ENCODE data around the gene PLEKHF1.

Gene PLEKHF1

DNA sequence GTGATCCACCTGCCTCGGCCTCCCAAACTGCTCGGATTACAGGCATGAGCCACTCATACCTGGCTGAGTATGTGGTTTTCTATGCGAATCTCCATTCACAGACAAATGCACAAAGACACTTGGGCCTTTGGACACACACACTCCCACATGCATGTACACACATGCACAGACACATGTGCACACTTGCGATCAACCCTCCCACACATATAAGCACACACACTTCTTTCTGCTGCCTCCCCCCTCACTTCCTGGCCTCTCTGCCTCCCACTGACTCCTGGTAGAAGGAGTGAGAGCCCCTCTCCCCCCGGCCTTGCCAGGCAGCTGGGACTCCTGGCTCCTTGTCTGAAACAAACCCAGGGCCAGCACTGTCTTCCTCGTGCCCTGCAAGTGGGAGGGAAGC, 29.3 kb upstream of the PLEKHF1 start:
- no peak for DNase-seq

DNA sequence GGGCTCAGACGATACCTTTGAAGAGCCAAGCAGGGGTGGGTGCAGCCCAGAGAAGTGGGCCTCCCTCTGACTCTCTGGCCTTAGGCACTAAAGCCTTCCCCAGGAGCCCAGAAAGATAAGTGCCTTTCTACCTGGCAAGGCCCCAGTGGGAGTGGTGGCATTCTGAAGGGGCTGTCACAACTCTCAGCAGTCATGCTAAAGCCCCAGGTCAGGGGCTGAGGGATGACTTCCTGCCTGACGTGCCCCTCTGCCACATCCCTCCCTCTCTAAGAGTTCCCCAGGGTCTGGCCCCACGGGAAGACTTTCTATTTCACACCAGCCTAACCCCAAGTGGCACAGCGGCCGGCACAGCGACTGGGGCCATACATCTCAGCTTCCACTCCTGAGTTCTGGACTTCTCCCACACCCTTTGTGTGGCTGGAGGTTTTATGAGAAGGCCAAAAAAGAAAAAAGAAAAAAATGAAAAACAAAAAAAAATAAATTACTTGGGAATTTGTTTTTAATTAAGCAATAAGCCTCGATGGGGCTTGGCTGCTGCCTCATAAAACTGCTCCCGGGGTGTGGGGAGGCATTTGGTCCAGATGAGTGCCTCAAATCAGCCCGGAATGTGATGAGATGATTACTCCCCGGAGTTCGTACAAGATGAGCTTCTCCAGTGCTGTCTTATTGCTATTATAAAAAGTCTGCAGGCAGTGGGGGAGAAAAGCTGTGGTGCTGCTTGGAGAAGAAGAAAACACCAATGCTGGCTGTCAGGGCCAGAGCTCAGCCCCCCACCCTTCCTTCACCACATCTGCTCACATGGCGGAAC, 28.5 kb upstream of the PLEKHF1 start:
- DNase-seq: no peak

DNA sequence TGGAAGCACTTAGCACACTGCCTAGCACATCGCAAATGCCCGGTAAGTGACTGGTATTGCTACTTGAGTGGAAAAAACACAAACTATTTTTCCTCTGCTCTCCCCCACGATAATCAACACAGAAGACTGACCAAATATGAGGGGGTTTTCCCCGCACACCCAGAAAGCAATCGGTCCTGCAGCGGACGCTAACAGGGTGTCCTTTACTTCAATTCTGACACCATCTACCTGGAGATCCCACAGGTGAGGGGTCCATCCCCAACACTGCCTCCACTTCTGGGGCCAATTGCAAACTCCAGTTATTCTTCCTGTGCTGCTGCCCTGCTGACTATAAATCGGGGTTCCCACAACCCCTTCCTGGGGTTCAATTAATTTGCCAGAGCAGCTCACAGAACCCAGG, 26.2 kb upstream of the PLEKHF1 start:
- no peak for DNase-seq

GRCh38 chr19:29640231-29640630, 25.0 kb upstream of the PLEKHF1 start:
- no peak for DNase-seq

DNA sequence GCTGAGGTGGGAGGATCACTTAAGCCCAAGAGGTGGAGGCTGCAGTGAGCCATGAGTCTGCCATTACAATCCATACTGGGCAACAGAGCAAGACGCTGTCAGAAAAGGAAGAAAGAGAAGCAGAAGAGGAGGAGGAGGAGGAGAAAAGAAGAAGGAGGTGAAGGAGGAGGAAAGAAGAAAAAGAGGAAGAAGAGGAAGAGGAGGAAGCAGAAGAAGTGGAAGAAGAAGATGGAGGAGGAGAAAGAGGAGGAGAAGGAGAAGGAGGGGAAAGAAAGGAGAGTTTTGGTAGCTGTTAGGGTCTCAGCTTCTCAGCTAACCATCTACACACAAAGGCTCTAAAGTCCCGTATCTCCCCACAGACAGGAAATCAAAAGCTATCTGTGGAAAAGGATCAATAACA, 23.7 kb upstream of the PLEKHF1 start:
- no peak for DNase-seq

DNA sequence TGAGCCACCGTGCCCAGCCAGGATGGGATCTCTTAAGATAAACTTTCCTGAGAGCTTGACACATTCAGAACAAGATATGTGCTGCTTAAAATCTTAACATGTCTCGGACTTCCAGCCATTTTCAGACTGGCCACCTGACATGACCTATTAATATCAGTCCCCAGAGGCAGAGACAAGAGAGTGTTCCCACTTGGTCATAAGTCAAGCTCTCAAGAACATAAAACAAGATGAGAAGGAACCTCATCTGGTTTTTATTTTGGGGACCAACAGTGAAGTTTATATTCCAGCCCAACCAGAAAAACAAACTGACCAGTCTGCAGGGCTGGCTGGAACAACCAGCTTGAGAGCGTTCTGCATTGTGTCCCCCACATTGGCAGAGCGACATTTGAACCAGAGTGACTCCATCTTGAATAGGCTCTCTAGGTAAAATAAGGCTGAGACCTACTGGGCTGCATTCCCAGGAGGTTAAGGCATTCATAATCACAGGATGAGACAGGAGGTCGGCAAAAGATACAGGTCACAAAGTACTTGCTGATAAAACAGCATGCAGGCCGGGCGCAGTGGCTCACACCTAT, 21.8 kb upstream of the PLEKHF1 start:
- no peak for DNase-seq

DNA sequence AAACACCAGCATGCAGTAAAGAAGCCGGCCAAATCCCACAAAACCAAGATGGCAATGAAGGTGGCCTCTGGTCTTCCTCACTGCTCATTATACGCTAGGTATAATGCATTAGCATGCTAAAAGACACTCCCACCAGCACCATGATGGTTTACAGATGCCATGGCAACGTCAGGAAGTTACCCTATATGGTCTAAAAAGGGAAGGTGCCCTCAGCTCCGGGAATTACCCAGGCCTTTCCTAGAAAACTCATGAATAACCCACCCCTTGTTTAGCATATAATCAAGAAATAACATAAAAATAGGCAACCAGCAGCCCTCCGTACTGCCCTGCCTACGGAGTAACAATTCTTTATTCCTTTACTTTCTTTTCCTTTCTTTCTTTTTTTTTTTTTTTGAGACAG, 21.1 kb upstream of the PLEKHF1 start:
- DNase-seq: no peak

GRCh38 chr19:29645491-29645867, 19.8 kb upstream of the PLEKHF1 start:
- no peak for DNase-seq

- DNase-seq: peak in 1 of 2 experiments; percentile 19
Measured at GRCh38 chr19:29645911-29646310, 19.4 kb upstream of the PLEKHF1 start.

DNA sequence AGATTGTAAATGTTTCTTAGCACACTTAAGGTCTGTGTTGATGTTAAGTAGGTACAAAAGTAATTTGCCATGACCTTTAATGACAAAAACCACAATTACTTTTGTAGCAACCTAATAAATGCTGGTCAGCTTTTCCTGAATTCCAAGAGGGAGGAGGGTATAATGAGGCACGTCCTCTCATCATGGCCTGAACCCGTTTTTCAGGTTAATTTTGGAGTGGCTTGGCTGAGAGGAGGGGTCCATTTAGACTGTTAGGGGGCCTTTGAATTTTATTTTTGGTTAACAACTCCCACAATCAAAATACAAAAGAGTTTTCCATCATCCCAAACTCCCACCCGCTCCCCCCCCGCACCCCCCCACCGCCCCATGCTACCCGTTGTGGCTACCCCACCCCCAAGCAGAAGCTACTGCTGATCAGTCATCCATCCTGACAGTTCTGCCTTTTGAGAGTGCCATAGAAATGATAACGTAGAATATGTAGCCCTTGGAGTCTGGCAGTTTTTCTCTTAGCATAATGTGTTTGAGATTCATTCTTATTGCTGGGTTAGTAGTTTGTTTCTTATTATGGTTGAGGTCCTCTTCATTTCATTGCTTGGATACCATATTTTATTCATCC, 14.4 kb upstream of the PLEKHF1 start:
- no peak for DNase-seq

DNA sequence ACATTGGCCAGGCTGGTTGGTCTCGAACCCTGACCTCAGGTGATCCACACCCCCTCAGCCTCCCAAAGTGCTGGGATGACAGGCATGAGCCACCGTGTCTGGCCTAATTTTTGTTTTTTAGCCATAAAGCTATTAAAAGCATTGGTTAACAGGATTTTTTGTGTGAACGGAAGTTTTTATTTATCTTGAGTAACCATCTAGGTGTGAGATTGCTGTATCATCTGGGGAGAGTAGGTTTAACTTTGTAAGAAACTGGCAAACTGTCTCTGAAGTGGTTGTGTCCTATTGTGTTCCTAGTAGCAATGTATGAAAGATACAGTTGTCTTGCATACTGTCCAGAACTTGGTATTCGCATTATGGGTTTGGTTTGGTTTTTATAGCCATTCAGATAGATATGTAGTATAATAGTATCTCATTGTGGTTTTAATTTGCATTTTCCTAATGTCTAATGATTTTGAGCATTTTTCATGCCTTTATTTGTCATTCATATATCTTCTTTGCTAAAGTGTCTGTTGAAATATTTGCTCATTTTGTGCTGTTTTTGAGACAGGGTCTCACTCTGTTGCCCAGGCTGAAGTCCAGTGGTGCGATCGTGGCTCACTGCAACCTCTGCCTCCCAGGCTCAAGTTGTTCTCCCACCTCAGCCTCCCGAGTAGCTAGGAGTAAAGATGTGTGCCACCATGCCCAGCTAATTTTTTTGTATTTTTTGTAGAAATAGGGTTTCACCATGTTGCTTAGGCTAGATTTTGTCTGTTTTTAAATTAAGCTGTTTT, 13.5 kb upstream of the PLEKHF1 start:
- DNase-seq: no peak

GRCh38 chr19:29653398-29653797, 11.9 kb upstream of the PLEKHF1 start:
- no peak for DNase-seq

DNA sequence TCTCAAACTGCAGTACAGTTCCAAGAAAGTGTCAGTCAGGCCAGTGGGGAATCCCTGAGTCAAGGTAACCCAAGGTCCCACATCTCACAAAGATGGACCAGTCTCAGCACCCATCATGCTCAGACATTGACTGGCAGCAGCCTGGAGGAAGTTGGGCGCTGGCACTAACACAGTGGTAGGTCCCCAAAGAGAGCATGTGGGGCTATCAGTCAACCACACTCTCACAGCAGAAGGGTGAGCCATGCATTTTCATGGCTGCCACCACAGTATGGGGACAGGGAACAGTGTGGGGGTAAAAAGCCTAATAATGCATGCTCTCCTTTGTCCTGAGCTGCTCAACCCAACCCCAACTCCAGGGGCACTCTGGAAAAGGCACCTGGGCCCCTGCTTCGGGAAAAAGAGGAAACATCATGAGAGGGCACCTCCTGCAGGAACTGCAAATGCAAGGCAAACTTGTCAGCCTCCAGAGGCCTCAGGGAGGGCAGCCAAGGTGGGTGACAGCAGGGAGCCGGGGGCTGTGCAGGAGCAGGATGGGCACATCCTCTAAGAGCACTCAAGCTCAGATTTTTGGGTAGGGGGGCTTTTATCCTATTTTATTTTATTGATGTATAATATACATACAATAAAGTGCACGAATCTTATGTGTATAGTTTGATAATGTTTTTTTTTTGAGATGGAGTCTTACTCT, 9.5 kb upstream of the PLEKHF1 start:
- no peak for DNase-seq

- no peak for DNase-seq
Measured at GRCh38 chr19:29658221-29658991, 6.9 kb upstream of the PLEKHF1 start.

DNA sequence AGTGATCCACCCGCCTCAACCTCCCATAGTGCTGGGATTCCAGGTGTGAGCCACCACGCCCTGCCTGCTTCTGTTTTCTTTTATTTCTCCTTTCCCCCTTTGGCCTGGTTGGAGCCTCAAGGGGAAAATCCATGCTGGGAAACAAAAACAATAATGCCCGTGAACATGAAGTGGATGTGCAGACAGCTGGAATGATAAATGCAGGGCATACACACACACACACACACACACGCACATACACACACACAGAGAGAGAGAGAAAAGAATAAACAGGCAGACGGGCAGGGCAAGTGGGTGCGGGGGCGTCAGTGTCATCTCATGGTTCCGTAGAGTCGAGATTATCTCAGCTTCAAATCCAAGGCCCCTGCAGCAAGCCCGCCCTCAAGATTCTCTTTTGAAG, 4.4 kb upstream of the PLEKHF1 start:
- peak in 1 of 2 experiments; percentile 64 for DNase-seq

DNA sequence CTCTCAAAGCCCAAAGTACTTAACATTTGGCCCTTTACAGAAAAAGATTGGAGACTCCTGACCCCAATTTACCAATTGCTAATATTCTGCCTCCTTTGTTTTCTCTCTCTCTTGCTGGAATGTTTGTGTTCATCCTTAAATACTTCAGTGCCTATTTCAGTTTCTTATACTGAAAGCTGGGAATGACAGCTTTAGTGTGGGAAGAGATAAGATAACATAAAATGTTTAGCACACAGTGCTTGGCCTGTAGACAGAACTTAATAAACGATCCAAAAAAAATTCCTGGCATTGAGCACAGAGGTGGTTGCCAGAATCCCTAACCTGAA, 3.0 kb upstream of the PLEKHF1 start:
- DNase-seq: no peak

DNA sequence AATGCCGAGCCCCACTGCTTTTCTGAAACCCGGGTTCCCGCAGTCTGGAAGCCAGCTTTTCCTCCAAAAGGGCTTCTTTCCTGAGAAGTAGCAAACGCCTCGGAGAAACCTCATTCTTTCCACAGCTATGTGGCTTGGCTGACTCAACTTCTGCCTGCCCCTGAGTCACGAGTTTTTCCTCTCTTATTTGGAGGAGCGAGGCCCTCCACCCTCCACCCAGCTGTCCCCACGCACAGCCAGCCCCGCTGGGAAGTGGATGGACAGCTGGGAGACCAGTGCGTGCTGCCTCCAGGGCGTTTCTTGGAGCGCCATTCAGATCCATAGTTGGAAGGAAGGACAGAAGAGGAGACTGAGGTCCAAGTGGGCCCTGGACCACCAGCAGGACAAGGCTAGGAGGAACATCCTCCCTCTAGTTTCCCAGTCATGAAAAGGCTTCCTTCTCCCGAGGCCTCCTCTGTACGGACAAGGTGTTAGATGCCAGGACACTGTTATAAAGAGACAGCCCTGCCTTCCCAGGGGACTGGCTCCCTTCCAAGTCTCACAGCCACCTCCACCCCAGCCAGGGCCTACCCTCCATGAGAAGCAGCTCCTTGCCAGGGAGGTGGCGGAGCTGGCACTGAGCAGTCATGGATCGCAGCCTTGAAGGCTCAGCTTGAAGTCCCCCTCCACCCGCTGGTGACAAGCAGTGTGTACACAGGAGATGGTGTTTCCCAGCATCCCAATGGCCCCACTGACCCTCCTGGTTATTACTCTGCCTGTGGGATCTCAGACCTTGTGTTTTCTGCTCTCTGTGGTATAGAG, 2.5 kb upstream of the PLEKHF1 start:
- DNase-seq: peak in 1 of 2 experiments; percentile 61

- DNase-seq: no peak
Measured at GRCh38 chr19:29663861-29664752, 1.2 kb upstream of the PLEKHF1 start.

DNA sequence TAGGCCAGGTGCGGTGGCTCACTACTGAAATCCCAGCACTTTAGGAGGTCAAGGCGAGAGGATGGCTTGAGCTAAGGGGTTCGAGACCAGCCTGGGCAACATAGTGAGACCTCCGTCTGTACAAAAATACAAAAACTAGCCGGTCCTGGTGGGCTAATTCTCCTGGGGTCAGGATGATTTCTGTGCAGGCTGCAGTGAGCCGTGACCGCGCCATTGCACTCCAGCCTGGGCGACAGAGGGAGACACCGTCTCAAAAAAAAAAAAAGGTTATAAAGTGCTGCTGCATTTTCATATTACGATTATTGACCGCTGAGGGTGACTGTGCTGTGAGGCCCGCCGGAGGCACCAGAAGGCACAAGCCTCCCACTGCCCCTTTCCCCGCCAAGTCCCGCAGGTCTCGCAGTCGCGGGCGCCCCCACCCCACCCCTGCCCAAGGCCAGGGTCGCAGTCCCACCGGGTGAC, 477 bp upstream of the PLEKHF1 start:
- DNase-seq: no peak
